A549 (cell line): Measurements from ENCODE around the gene ATP5PF.

Experiments
- BCL3 ChIP-seq: fragments of >200 bp; sonication (Bioruptor Twin); formaldehyde crosslinking; IDR thresholded peaks from 3 replicates; pipeline ENCODE4 v1.6.1; 2016
- CTCF ChIP-seq: fragments of >200 bp; sonication (Bioruptor Twin); formaldehyde crosslinking; IDR thresholded peaks from 3 replicates; pipeline ENCODE4 v1.5.1; 2016
- E2F6 ChIP-seq: IDR thresholded peaks from 2 replicates; pipeline ENCODE4 v1.6.1; 2012; ENCODE audit warnings: low read depth, borderline replicate concordance
- EHF ChIP-seq: fragments of 250-450 bp; sonication (Bioruptor Pico); IDR thresholded peaks from 2 replicates; pipeline ENCODE4 v1.5.0; 2020; ENCODE audit warnings: mild to moderate bottlenecking
- EP300 ChIP-seq, 2 experiments: fragments of >200 bp; sonication (Bioruptor Twin); formaldehyde crosslinking; IDR thresholded peaks; 2 replicates in 1 of 2; 3 replicates in 1 of 2; pipeline ENCODE4 v1.6.1; 2016 to 2017
- HDAC2 ChIP-seq: fragments of 200-600 bp; sonication (generic); IDR thresholded peaks from 2 replicates; pipeline ENCODE4 v1.6.1; 2016
- MAFK ChIP-seq: fragments of 450-650 bp; IDR thresholded peaks from 2 replicates; pipeline ENCODE4 v1.6.1; 2014; ENCODE audit not compliant: partially characterized antibody
- MAX ChIP-seq: IDR thresholded peaks from 2 replicates; pipeline ENCODE4 v1.6.1; 2012
- MAZ ChIP-seq: fragments of 150-350 bp; IDR thresholded peaks from 2 replicates; pipeline ENCODE4 v1.6.1; 2014; ENCODE audit warnings: antibody characterized with exemption, low read depth, low read length, borderline replicate concordance
- NPAS2 ChIP-seq: fragments of 250-450 bp; sonication (Bioruptor Pico); IDR thresholded peaks from 2 replicates; pipeline ENCODE4 v1.8.0; 2022; ENCODE audit warnings: mild to moderate bottlenecking, moderate library complexity, borderline replicate concordance
- POLR2A ChIP-seq: IDR thresholded peaks from 2 replicates; pipeline ENCODE4 v1.6.1; 2012; ENCODE audit warnings: mild to moderate bottlenecking, low read length
- RFX5 ChIP-seq: fragments of 450-650 bp; IDR thresholded peaks from 2 replicates; pipeline ENCODE4 v1.7.1; 2014; ENCODE audit warnings: antibody characterized with exemption, mild to moderate bottlenecking, moderate library complexity
- SMC3 ChIP-seq: fragments of >200 bp; sonication (Bioruptor Twin); formaldehyde crosslinking; IDR thresholded peaks from 3 replicates; pipeline ENCODE4 v1.6.1; 2018; ENCODE audit warnings: inconsistent platforms
- SREBF2 ChIP-seq: fragments of 450-650 bp; IDR thresholded peaks from 2 replicates; pipeline ENCODE4 v1.6.1; 2014; ENCODE audit warnings: mild to moderate bottlenecking, moderate library complexity

GRCh38 chr21:25689226-25689625 lies 45.5 kb downstream of the ATP5PF start:
- TF ChIP-seq MAX = no peak
- no peak for TF ChIP-seq MAFK
- TF ChIP-seq POLR2A = no peak
- no peak for TF ChIP-seq SMC3
- no peak for TF ChIP-seq BCL3
- TF ChIP-seq RFX5 = no peak
- no peak for TF ChIP-seq HDAC2
- TF ChIP-seq MAZ = no peak
- TF ChIP-seq CTCF = no peak
- no peak for TF ChIP-seq EHF (CRISPR knock-in tag)
- no peak for TF ChIP-seq E2F6
- no peak for TF ChIP-seq NPAS2 (CRISPR knock-in tag)
- TF ChIP-seq EP300 (IDR thresholded peaks at IDR 0.05) = no peak
- no peak for TF ChIP-seq SREBF2
